Cerebellar nuclear complex (tissue), 1 donor: ENCODE results near the gene DAAM1.
A peak's percentile ranks its signal among the peaks of the same experiment; 100 is the strongest.

Experiments
- DNase-seq, 2 experiments: peaks; one replicate each; lab custom pipeline; 2025; lab: John Stamatoyannopoulos, UW

Gene DAAM1

DNA sequence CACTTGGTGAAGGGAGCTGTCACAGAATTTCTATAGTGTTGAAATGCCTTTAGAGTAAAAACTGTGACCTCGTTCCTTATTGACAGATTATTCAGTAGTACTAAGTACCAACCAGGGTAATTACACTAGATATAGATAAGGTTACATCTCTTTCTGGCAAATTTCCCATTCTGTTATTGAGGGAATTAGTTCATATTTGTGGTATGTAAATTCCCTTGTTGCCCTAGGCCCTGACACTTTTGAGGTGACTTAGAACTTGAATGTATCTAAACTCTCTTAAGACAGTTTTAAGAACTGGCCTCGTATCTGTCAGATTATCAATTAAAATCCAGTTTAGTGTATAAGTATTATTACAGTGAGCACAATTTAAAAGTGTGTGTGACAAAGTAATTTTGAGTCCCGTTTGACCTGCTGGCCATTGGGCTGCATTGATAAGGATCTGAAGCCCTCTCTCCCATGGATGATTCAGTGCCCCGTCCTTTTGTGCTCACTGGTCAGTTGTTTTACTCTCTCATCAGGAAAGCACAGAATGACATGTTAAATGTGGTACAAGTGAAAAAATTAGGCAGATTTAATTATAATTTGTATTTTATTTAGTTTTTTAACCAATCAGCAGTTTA is 153.5 kb downstream of the DAAM1 start:
- DNase-seq: no peak

DNA sequence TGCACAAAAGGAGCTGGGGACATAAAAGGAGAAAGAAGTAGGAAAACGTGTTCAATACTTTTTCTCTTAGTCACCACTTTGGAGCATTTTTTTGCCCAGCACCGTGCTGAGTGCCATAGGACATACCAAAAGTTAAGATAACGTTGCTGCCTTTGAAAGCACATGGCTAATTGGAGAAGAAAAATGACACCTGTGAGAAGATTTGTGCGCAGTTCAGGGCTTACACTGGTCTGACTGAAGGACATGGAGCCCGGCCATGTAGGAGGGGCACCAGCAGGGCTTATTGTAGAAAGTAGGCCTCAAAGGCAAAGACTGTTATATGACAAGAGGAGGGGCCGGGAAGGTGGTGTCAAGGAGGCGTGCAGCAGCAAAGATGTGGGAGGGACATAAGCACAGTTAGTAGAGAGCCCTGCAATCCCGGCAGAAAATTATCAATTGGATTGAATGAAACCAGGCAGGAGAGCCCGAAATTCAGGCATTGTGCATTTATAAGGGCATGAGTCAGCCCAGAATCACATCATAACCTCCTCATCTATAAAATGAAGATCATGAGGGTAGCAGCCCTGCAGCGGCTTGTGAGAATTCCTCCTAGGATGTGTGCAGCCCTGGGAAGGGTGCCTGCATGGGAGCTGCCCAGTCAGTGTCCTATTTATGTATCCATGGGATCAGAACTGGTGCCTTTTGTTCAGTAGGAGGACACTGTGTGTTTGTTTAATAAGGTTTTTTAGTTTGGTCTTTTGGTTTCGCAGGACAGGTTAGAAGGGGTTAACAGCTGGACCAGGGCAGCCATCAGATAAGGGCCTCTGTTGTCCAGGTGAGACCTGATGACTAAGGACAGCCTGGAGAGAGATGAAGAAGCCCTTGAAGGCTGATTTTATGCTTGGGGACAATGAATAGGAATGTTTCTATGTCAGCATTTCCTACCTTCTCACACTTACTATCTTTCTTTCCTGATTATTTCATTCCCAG is 154.3 kb downstream of the DAAM1 start:
- DNase-seq: no peak

DNA sequence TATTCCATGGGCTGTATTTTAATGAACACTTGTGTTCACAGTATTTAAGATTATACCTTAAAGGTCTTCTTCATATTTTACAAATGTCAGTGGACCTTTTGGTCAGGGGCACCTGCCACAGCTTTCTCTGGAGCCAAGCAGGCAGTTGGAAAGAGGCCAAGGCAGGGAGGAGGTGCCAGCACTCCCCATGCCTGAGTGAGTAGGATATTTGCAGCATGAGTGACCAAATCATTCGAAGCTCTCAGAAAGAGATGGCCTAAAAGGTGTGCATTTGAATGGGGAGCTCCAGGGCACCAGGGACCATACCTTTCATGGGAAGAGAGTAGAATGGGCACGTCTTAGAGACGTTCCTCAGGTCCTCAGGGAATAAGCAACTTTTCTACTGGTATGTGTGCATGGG is 155.1 kb downstream of the DAAM1 start:
- peak; percentile 54 to 93 for DNase-seq

DNA sequence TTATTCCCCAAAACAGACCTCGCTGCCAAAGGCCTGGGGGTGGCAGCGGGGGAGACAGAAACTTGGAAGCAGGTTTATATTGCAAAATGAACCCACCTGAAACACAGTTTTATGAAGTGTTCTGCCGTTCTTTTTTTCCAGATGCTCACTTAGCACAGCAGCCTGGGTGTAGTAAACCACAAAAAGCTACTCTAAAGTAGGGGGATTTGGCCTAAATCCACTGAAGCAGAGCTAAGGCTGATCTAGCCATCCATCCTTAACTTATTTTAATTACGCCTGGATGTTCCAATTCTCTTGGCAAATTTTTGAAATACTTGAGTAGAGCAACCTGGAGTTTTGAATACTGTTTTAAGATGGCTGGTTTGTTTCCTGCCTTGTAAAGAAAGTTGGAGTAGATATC is 155.5 kb downstream of the DAAM1 start:
- DNase-seq: no peak

GRCh38 chr14:59344691-59345455 is 156.4 kb downstream of the DAAM1 start:
- DNase-seq: no peak

DNA sequence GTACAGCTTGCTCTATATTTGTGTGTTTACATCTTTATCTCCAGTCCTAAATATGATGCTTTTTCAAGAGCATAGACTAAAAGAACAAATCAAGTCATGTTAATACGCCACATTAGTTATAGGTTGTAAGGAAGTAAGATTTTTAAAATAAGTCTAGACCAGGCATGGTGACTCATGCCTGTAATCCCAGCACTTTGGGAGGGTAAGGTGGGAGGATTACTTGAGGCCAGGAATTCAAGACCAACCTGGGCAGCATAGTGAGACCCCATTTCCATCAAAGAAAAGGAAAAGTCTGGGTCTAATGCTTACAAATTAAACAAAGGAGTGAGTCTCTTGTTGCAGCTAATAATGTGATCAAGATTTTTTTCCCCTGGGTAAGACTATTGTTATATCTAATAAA is 157.9 kb downstream of the DAAM1 start:
- DNase-seq: no peak

DNA sequence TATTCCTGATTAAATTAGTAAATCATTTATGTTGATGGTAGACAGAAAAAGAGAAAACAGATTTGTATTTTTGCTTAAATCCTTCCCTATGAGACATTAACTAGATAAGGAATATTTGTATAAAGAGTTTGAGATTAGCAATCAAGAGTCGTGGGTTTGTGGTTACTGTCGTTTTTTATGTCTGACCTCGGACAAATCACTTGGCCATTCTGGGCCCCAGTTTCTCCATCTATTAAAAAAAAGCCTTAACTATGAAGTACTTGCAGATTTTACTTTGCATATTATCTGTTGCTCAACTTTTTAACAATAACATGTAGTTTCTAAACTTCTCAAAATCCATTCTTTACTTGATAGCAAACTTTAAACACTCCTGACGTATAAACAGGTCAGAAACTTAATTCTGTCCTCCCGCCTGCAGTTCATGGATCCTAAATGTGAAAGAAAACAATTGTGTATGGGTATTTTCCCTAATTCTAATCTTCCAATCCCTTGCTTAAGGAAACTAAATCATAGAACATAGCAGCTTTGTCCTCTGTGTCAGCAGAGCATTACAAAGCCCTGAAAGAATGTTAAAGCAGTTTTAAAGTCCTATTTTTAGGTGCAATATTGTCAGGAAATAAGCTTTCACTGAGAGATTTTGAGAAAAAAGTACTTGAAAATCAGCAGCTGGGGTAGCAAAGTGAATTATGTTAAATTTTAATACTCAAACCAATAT is 158.5 kb downstream of the DAAM1 start:
- no peak for DNase-seq

- no peak for DNase-seq
These were observed 159.0 kb downstream of the DAAM1 start for GRCh38 chr14:59347511-59347900.

- no peak for DNase-seq
These were observed 159.4 kb downstream of the DAAM1 start for GRCh38 chr14:59347915-59348314.

DNA sequence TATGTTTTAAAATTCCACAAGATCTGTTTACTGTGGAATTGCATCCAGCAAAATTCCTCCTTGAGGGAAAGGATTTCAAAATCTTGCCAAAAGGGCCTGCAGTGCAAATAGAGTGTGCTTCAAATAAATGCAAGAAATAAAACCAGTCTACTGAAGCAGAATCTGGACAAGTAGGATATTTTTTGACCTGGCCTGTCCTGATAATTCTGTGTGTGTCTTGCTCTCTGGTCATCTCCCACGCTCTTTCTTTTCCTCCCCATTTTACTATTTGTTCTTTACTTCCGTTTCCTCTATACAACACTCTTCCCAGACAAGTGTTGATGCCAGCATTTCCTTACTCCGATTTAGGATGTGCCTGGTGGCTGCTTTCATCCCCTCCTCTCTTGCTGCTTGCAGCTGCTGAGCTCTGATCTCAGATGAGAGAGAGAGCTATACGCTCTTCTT is 160.8 kb downstream of the DAAM1 start:
- no peak for DNase-seq

DNA sequence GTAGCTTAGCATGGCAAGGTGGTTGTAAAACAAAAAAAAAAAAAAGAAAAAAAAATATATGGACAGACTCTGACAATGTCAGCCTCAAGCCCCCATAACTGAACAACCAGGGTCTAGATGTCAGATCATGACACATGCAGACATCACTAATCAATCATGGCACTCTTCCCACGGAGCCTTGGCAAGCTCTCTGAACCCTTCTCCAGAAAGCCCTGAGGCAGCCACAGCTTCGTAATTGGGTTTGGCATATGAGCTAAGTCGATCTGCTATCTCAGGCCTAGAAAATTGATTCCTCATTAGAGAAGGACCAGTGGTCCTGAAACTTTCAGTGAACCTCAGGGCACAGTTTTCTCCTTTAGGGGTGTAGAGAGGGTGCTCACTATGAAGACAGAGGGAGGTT is 164.5 kb downstream of the DAAM1 start:
- no peak for DNase-seq

GRCh38 chr14:59354666-59355065 is 166.2 kb downstream of the DAAM1 start:
- no peak for DNase-seq

DNA sequence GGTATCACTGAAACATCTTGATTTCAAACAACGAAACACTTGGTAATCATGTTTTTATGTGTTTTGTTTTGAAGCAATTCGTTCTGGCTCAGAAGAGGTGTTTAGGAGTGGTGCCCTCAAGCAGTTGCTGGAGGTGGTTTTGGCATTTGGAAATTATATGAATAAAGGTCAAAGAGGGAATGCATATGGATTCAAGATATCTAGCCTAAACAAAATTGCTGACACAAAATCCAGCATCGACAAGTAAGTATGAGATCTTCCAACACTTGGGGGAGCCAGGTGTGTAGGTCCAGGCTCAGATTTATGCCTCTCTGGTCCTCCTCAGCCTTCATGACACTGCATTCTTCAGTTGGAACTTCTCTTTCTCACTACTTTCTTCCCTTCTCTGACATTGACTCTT is 166.6 kb downstream of the DAAM1 start:
- no peak for DNase-seq

DNA sequence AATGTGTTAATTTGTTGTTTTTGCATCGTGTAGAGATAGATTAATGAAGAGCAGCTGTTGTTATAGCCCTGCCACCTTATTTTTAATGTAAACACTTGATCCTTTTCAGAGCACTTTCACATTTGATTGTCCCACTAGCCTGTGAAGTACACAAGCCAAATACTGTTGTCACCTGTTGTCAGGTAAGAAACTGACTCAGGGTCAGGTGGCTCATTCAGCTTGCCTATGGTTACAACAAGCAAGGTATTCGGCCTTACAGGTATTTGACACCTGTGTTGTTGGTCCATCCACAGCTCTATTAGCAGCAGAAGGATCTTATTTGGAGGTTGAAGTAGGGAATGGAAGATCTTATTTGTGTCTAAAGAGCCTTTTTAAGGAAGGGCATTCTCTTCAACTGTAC is 167.8 kb downstream of the DAAM1 start:
- DNase-seq: no peak

- no peak for DNase-seq
These were observed 168.3 kb downstream of the DAAM1 start for GRCh38 chr14:59356767-59357166.

DNA sequence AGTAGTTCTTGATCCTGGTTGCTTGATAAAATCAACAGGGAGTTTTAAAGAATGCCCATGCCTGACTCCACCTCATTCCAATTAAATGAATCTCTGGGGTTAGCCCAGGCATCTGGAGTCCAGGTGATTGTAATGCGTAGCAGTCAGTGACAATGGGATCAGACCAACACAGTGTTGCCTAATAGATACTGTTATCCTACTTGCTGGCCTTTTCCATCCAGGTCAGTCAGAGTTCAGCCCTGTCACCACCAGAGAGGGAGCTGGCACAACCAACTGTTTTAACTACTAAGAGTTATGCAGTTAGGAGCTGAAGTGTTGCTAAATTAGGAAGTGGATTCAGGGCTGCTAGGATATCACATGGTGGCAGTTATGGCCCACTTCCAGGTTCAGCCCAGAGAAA is 169.6 kb downstream of the DAAM1 start:
- DNase-seq: no peak

GRCh38 chr14:59358784-59359183 is 170.3 kb downstream of the DAAM1 start:
- no peak for DNase-seq

- DNase-seq: no peak
These were observed 171.1 kb downstream of the DAAM1 start for GRCh38 chr14:59359431-59360124.

- DNase-seq: no peak
These were observed 171.8 kb downstream of the DAAM1 start for GRCh38 chr14:59360233-59360632.

GRCh38 chr14:59360923-59361794 is 172.7 kb downstream of the DAAM1 start:
- DNase-seq: peak in 1 of 2 experiments; percentile 21
